ENCODE measurements around the gene FBXL7.

Gene FBXL7

DNA sequence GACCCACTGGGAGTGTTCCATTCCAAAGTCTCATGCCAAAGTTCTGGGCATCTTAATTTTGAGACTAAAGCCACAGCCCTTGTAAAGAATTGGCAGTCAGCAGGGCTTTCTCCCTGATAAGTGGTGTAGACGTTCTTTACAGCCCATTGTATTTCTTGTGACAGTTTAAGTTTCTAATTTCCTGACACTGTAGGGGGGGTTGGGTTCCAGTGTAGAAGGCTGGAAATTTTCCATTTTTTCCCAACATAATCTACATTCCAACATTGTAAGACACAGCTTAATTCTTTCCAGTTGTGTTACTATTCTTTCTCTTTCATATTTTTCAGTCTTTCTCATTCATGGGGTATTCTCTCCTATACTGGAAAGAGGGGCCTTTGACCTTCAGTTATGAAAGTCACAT is 121.1 kb downstream of the FBXL7 start:
- peak; percentile 27 for DNase-seq (ENCODE audit: low read depth)
- TF ChIP-seq CTCF (IDR thresholded peaks at IDR 0.05; ENCODE audit: control insufficient read depth, insufficient read depth, low read depth, low read length, missing control alignments), result no peak
- peak overlapping the region; percentile 50 for H3K4me3 ChIP-seq (ENCODE audit: control insufficient read depth, low read depth, low read length)

DNA sequence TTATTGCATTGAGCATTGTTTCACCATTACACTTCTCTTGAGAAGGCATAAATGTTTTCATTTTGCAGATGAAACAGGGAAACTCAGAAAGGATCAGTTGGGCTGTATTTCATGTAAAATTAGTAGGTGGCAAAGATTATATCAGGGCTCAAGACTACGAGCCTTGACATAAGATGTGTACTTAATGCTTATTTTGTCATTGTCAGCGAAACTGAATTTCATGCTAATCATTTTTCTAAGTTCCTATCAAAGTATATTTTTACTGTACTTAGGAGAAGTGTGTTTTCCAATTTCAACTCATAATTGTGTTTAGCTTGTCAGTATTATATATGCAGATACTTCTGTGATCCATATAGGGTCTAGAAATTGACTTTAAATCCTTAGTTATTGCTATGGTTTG is 123.8 kb downstream of the FBXL7 start:
- TF ChIP-seq CTCF (IDR thresholded peaks at IDR 0.05; ENCODE audit: control insufficient read depth, insufficient read depth, low read depth, low read length, missing control alignments), result no peak
- DNase-seq (ENCODE audit: low read depth), result no peak
- H3K4me3 ChIP-seq (ENCODE audit: control insufficient read depth, low read depth, low read length), result no peak overlapping the region

GRCh38 chr5:15627109-15627508 is 127.1 kb downstream of the FBXL7 start:
- TF ChIP-seq CTCF (IDR thresholded peaks at IDR 0.05; ENCODE audit: control insufficient read depth, insufficient read depth, low read depth, low read length, missing control alignments), result no peak
- H3K4me3 ChIP-seq (ENCODE audit: control insufficient read depth, low read depth, low read length), result no peak overlapping the region
- DNase-seq (ENCODE audit: low read depth), result no peak

DNA sequence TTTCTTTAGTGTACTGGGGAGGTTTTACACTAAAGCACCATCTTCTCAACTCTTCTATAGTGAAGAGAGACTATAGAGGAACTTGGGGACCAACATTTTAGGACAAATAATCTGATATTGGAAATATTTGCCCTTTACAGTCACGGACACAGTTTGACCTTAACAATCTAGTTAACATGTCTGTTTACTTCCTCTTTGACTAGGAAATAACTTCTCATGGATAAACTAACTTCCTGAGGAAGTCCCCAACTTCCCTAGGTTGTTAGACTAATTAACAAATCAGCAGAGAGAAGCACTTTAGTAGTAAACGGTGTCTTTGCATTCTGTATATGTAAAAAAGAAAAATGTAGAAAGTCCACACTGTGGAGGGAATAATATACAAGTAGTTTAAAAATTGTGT is 127.7 kb downstream of the FBXL7 start:
- no peak for DNase-seq (ENCODE audit: low read depth)
- TF ChIP-seq CTCF (IDR thresholded peaks at IDR 0.05; ENCODE audit: control insufficient read depth, insufficient read depth, low read depth, low read length, missing control alignments), result no peak

DNA sequence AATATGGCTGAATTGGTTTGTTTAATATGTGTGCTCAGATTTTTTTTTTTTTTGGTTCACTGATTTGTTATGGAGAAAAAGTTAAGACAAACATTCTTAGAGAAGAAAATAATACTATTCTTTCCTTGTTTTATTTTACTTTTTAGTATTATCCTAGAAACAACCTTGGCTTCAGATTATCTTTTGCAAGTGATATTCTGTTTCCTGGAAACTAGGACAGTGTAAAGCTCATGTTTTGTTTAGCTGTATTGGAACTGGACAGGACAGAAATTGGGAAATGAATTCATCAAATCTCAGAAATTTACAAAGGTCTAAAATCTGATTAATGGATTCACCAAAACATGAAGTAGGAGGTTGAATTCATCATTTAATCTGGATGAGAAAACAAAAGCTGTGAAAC is 130.5 kb downstream of the FBXL7 start:
- no peak for TF ChIP-seq CTCF (IDR thresholded peaks at IDR 0.05; ENCODE audit: control insufficient read depth, insufficient read depth, low read depth, low read length, missing control alignments)
- DNase-seq (ENCODE audit: low read depth), result no peak
- H3K4me3 ChIP-seq (ENCODE audit: control insufficient read depth, low read depth, low read length), result no peak overlapping the region

More for the DNA sequence above, 127.7 kb downstream of the FBXL7 start:
- H3K4me3 ChIP-seq (ENCODE audit: control insufficient read depth, low read depth, low read length), result no peak overlapping the region

DNA sequence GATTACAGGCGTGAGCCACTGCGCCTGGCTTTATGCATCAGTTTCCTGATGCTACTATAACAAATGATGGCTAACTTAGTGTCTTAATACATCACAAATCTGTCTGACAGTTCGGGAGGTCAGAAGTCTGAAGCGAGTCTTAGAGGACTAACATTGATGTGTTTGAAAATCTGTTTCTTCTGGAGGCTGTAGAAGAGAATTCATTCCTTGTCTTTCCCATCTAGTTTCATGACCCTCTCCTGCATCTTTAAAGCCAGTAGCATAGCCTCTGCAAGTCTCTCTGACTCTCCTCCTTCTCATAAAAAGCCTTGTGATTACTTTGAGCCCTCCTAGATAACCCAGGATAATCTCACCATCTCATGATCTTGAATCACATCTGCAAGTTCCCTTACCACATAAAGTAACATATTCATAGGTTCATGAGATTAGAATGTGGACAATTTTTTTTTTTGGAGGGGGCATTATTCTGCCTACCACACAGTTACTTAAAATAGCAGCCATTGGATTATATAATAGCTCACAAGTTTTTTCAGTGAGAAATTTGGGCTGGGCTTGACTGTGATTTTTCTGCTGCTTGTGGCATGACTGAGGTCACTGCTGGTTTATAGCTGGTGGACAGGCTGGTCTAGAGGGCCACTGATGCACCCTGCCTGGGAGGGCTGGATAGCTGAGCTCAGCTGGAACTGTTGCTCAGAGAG is 134.8 kb downstream of the FBXL7 start:
- no peak for DNase-seq (ENCODE audit: low read depth)
- H3K4me3 ChIP-seq (ENCODE audit: control insufficient read depth, low read depth, low read length), result no peak overlapping the region
- no peak for TF ChIP-seq CTCF (IDR thresholded peaks at IDR 0.05; ENCODE audit: control insufficient read depth, insufficient read depth, low read depth, low read length, missing control alignments)

DNA sequence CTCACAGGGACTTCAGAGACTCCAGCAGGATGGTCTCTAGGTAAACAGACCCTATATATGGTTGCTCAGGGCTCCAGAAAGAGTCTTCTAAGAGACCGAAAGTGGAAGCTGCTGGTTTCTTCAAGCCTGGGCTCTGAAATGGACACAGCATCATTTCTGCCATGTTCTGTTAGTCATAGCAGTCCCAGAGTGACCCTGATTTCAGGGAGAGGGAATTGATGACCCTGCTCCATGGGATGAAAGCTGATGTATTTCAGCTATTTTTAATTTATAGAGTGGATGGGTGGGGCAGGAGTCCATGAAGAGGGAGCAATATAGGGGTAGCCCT is 135.3 kb downstream of the FBXL7 start:
- DNase-seq (ENCODE audit: low read depth), result no peak
- no peak for TF ChIP-seq CTCF (IDR thresholded peaks at IDR 0.05; ENCODE audit: control insufficient read depth, insufficient read depth, low read depth, low read length, missing control alignments)
- no peak overlapping the region for H3K4me3 ChIP-seq (ENCODE audit: control insufficient read depth, low read depth, low read length)

All from AG09309 (cell line).